Caco-2 (cell line): ENCODE results near the gene PHPT1. TPM values are rescaled to one million over a fixed set of nuclear protein-coding genes. Genes with fewer than 3 reads are reported as not detected.

Experiments used
- BruUV-seq: library from RNA; stranded (reverse); fragments of 400-500 nt; replicated peaks from 2 replicates; lab custom pipeline; 2021; lab: Mats Ljungman, UMichigan
- CTCF ChIA-PET: fragments of 300-600 bp; sonication (Branson Sonifier 250); formaldehyde crosslinking; loops from one replicate; lab custom pipeline; 2022; ENCODE audit warnings: antibody characterized with exemption; lab: Charles Lee
- POLR2A ChIA-PET: fragments of 300-600 bp; sonication (Branson Sonifier 250); formaldehyde crosslinking; loops from one replicate; lab custom pipeline; 2022; ENCODE audit warnings: antibody characterized with exemption; lab: Charles Lee
- DNase-seq, 2 experiments: peaks; one replicate each; pipeline versions ENCODE4 v3.0.0 to v3.0.0-alpha.2; 2020 to 2022
- H3K27me3 ChIP-seq: replicated peaks from 2 replicates; pipeline ENCODE4 v1.6.0; 2011; ENCODE audit warnings: low read length; ENCODE audit not compliant: control insufficient read depth, insufficient read depth
- H3K36me3 ChIP-seq: 2 replicates; pipeline ENCODE4 v1.5.1; 2011; ENCODE audit warnings: low read length; ENCODE audit not compliant: control insufficient read depth, insufficient read depth
- H3K4me1 ChIP-seq: fragments of 250-450 bp; sonication (Bioruptor Pico); 2 replicates; pipeline ENCODE4 v1.5.1; 2020; ENCODE audit warnings: mild to moderate bottlenecking
- H3K4me3 ChIP-seq: 2 replicates; pipeline ENCODE4 v1.5.1; 2011; ENCODE audit warnings: low read depth, mild to moderate bottlenecking, control low read depth, low read length
- H3K9me3 ChIP-seq: fragments of 250-450 bp; sonication (Bioruptor Pico); 2 replicates; pipeline ENCODE4 v1.5.1; 2020; ENCODE audit warnings: mild to moderate bottlenecking, moderate library complexity
- H3K27ac Mint-ChIP-seq: one replicate; pipeline ENCODE4 v1.8.0; 2022; ENCODE audit warnings: mixed read lengths; ENCODE audit not compliant: unreplicated experiment
- H3K27me3 Mint-ChIP-seq: one replicate; pipeline ENCODE4 v1.8.0; 2022; ENCODE audit warnings: mixed read lengths; ENCODE audit not compliant: insufficient read depth, unreplicated experiment
- H3K36me3 Mint-ChIP-seq: one replicate; pipeline ENCODE4 v1.8.0; 2022; ENCODE audit warnings: mild to moderate bottlenecking, mixed read lengths; ENCODE audit not compliant: insufficient read depth, unreplicated experiment
- H3K4me1 Mint-ChIP-seq: one replicate; pipeline ENCODE4 v1.8.0; 2022; ENCODE audit warnings: low read depth, mixed read lengths; ENCODE audit not compliant: unreplicated experiment
- H3K4me3 Mint-ChIP-seq: one replicate; pipeline ENCODE4 v1.8.0; 2022; ENCODE audit warnings: mild to moderate bottlenecking, moderate library complexity, mixed read lengths; ENCODE audit not compliant: unreplicated experiment
- H3K9me3 Mint-ChIP-seq: one replicate; pipeline ENCODE4 v1.8.0; 2022; ENCODE audit warnings: mixed read lengths; ENCODE audit not compliant: unreplicated experiment
- intact Hi-C: fragments of 100-400 bp; cut with micrococcal nuclease; formaldehyde crosslinking; loops from one replicate; pipeline ENCODE4 v1.10.0; 2022; ENCODE audit not compliant: unreplicated experiment
- total RNA-seq: library from RNA; stranded (reverse); gene quantifications from 2 replicates; pipeline ENCODE4 v1.2.3, GENCODE V29; 2022
- TF ChIP-seq, protein P1 (sequence below), 2 experiments: fragments of 200-600 bp in 1 of 2; IDR thresholded peaks; 1 replicate in 1 of 2; 2 replicates in 1 of 2; pipeline versions ENCODE4 v1.5.1 to v1.8.0; 2011 to 2022; ENCODE audit warnings: antibody characterized with exemption in 1 of 2, control low read depth in 1 of 2, inconsistent platforms in 1 of 2, low read depth in 1 of 2, low read length in 1 of 2, mild to moderate bottlenecking in 1 of 2, moderate library complexity in 1 of 2; ENCODE audit not compliant: insufficient read depth in 1 of 2, severe bottlenecking in 1 of 2, unreplicated experiment in 1 of 2

Gene PHPT1
- total RNA-seq, 1 experiment from 2014 or later: 105 TPM

GRCh38 chr9:136850866-136851775 is 1.9 kb downstream of the PHPT1 start:
- POLR2A ChIA-PET: interaction anchor here (0.6 kb wide), 1 partner anchor 31 kb away, joined by 3 read pairs; no protein-coding TSS in a partner anchor
- Mint-ChIP-seq H3K9me3 (no peaks in the 10 kb centered on the region), H3K4me3 (peak overlapping the region; percentile 45), H3K4me1 (no peaks in the 10 kb centered on the region), H3K27me3 (no peaks in the 10 kb centered on the region), H3K36me3 (peaks cover 71% of the 10 kb centered on the region), H3K27ac (peak overlapping the region; percentile 87)
- peaks cover 8% of the 10 kb centered on the region; the same call in 1 of the 2 replicates for H3K4me1 ChIP-seq
- intact Hi-C loops: no loop called here
- peaks cover 1% of the 10 kb centered on the region; the same call in 1 of the 2 replicates for H3K36me3 ChIP-seq
- no peak for DNase-seq
- H3K27me3 ChIP-seq: no peaks in the 10 kb centered on the region
- no TSS peak for BruUV-seq
- no peaks in the 10 kb centered on the region for H3K9me3 ChIP-seq
- TF ChIP-seq, protein P1, sequence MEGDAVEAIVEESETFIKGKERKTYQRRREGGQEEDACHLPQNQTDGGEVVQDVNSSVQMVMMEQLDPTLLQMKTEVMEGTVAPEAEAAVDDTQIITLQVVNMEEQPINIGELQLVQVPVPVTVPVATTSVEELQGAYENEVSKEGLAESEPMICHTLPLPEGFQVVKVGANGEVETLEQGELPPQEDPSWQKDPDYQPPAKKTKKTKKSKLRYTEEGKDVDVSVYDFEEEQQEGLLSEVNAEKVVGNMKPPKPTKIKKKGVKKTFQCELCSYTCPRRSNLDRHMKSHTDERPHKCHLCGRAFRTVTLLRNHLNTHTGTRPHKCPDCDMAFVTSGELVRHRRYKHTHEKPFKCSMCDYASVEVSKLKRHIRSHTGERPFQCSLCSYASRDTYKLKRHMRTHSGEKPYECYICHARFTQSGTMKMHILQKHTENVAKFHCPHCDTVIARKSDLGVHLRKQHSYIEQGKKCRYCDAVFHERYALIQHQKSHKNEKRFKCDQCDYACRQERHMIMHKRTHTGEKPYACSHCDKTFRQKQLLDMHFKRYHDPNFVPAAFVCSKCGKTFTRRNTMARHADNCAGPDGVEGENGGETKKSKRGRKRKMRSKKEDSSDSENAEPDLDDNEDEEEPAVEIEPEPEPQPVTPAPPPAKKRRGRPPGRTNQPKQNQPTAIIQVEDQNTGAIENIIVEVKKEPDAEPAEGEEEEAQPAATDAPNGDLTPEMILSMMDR (IDR thresholded peaks at IDR 0.05; ENCODE audit: insufficient read depth in 1 of 2, low read depth in 1 of 2, low read length in 1 of 2, severe bottlenecking in 1 of 2, unreplicated experiment in 1 of 2): no peak
- CTCF ChIA-PET: no interaction called here
- H3K4me3 ChIP-seq: no peak overlapping the region

- intact Hi-C loops: no loop called here
- H3K27me3 ChIP-seq: no peaks in the 10 kb centered on the region
- H3K9me3 ChIP-seq: no peaks in the 10 kb centered on the region
- H3K4me3 Mint-ChIP-seq: peak within 1 kb of the TSS; percentile 45
- no peak within 1 kb of the TSS for H3K4me3 ChIP-seq
- H3K36me3 ChIP-seq: peaks cover 1% of the 10 kb centered on the region; the same call in 1 of the 2 replicates
- no TSS peak for BruUV-seq
- TF ChIP-seq, protein P1 (IDR thresholded peaks at IDR 0.05; ENCODE audit: insufficient read depth in 1 of 2, low read depth in 1 of 2, low read length in 1 of 2, severe bottlenecking in 1 of 2, unreplicated experiment in 1 of 2): no peak
- peaks cover 76% of the 10 kb centered on the region for H3K36me3 Mint-ChIP-seq
- no peak for DNase-seq
- no peaks in the 10 kb centered on the region for H3K27me3 Mint-ChIP-seq
- no peaks in the 10 kb centered on the region for H3K9me3 Mint-ChIP-seq
- peak within 1 kb of the TSS; percentile 87 for H3K27ac Mint-ChIP-seq
- no peaks in the 10 kb centered on the region for H3K4me1 Mint-ChIP-seq
- H3K4me1 ChIP-seq: peaks cover 8% of the 10 kb centered on the region; the same call in 1 of the 2 replicates
- ChIA-PET POLR2A (interaction anchor here (0.6 kb wide), 1 partner anchor 30 kb away, joined by 3 read pairs; no protein-coding TSS in a partner anchor), CTCF (no interaction called here)
These were observed 2.9 kb downstream of the PHPT1 start, which contains the start of gene MAMDC4 for GRCh38 chr9:136851941-136852663. Gene MAMDC4, plus strand, starts transcription at chr9:136852346. Its CDS starts 71 bp downstream, at chr9:136852417.
